Fibroblast of skin of right quadriceps (primary cell): ENCODE measurements around the gene SORCS1.
A peak's percentile ranks its signal among the peaks of the same experiment; 100 is the strongest.

Experiments
- DNase-seq: peaks from one replicate; pipeline ENCODE4 v3.0.0-alpha.2; 2013

The SORCS1 gene

GRCh38 chr10:106567629-106568028 is 596.9 kb downstream of the SORCS1 start:
- DNase-seq = no peak

GRCh38 chr10:106566873-106567272 is 597.6 kb downstream of the SORCS1 start:
- peak; percentile 44 for DNase-seq

- DNase-seq = peak; percentile 23
Measured at GRCh38 chr10:106565546-106565945, 599.0 kb downstream of the SORCS1 start.

- no peak for DNase-seq
Measured at GRCh38 chr10:106563384-106563783, 601.1 kb downstream of the SORCS1 start.

- peak; percentile 76 for DNase-seq
Measured at GRCh38 chr10:106560925-106561640, 603.4 kb downstream of the SORCS1 start.

- peak; percentile 10 for DNase-seq
Measured at GRCh38 chr10:106559442-106559841, 605.1 kb downstream of the SORCS1 start.

GRCh38 chr10:106557951-106558733 is 606.4 kb downstream of the SORCS1 start:
- DNase-seq = peak; percentile 39

GRCh38 chr10:106557053-106557452 is 607.5 kb downstream of the SORCS1 start:
- peak; percentile 71 for DNase-seq

- no peak for DNase-seq
Measured at GRCh38 chr10:106555599-106555998, 608.9 kb downstream of the SORCS1 start.

GRCh38 chr10:106551501-106552062 is 612.9 kb downstream of the SORCS1 start:
- peak; percentile 75 for DNase-seq

- DNase-seq = no peak
Measured at GRCh38 chr10:106548832-106549231, 615.7 kb downstream of the SORCS1 start.

GRCh38 chr10:106547047-106547635 is 617.4 kb downstream of the SORCS1 start:
- DNase-seq = no peak

- DNase-seq = no peak
Measured at GRCh38 chr10:106542461-106542860, 622.0 kb downstream of the SORCS1 start.

- DNase-seq = peak; percentile 42
Measured at GRCh38 chr10:106540645-106541044, 623.9 kb downstream of the SORCS1 start.

- no peak for DNase-seq
Measured at GRCh38 chr10:106537866-106538265, 626.6 kb downstream of the SORCS1 start.

GRCh38 chr10:106535304-106535953 is 629.1 kb downstream of the SORCS1 start:
- DNase-seq = no peak

GRCh38 chr10:106534441-106534840 is 630.1 kb downstream of the SORCS1 start:
- DNase-seq = no peak

- DNase-seq = no peak
Measured at GRCh38 chr10:106528702-106529101, 635.8 kb downstream of the SORCS1 start.

GRCh38 chr10:106525835-106526234 is 638.7 kb downstream of the SORCS1 start:
- no peak for DNase-seq
